HepG2 (cell line): Measurements from ENCODE around the gene FALEC. TPM values are rescaled to one million over a fixed set of nuclear protein-coding genes. Genes with fewer than 3 reads are reported as not detected.

ENCODE experiments used
- ATAC-seq: fragments of 200-7000 bp; cut with Tn5 transposase; 3 replicates; pipeline ENCODE4 v1.9.1; 2020; ENCODE audit warnings: mild to moderate bottlenecking, moderate library complexity
- BruUV-seq: library from RNA; stranded (reverse); fragments of 400-500 nt; replicated peaks from 2 replicates; lab custom pipeline; 2021; lab: Mats Ljungman, UMichigan
- CTCF ChIA-PET: fragments of 300-600 bp; formaldehyde crosslinking; extraction: SDS; loops from one replicate; lab custom pipeline; 2021; ENCODE audit warnings: low total read pairs, inconsistent platforms, low intra/inter-chr PET ratio; lab: Yijun Ruan, JAX
- POLR2A ChIA-PET: fragments of 350-600 bp; sonication (Branson Sonifier 250); formaldehyde crosslinking; loops from one replicate; lab custom pipeline; 2020; ENCODE audit warnings: antibody characterized with exemption, inconsistent platforms; lab: Yijun Ruan, JAX
- DNase-seq: peaks from one replicate; pipeline ENCODE4 v3.0.0-alpha.2; 2015; ENCODE audit warnings: low spot score
- FAIRE-seq: peaks from 3 replicates; lab custom pipeline; 2011; peaks lifted over from hg19 to GRCh38; lab: Jason Lieb, UNC
- H2AFZ ChIP-seq: one replicate; pipeline ENCODE4 v1.6.1; 2011; ENCODE audit warnings: low read length, inconsistent platforms
- H3K27ac ChIP-seq: fragments of 300-600 bp; 3 replicates; pipeline ENCODE4 v1.8.0; 2011; ENCODE audit warnings: mixed run types, mild to moderate bottlenecking, mixed read lengths, low read length, inconsistent platforms; ENCODE audit not compliant: insufficient read depth; ENCODE audit errors: extremely low read length
- H3K27me3 ChIP-seq, 2 experiments: fragments of 200-600 bp in 1 of 2; 2 replicates in 1 of 2; 3 replicates in 1 of 2; pipeline versions ENCODE4 v1.6.0 to v1.8.0; 2011; ENCODE audit warnings: low read length in 2 of 2, mild to moderate bottlenecking in 2 of 2, moderate library complexity in 2 of 2, inconsistent platforms in 1 of 2; ENCODE audit not compliant: insufficient read depth in 2 of 2, control insufficient read depth in 1 of 2
- H3K36me3 ChIP-seq, 2 experiments: fragments of 200-600 bp in 1 of 2; replicated peaks in 1 of 2; 2 replicates in 1 of 2; 3 replicates in 1 of 2; pipeline versions ENCODE4 v1.5.1 to v1.8.0; 2011; ENCODE audit warnings: low read length in 2 of 2, inconsistent platforms in 1 of 2; ENCODE audit not compliant: insufficient read depth in 2 of 2, control insufficient read depth in 1 of 2
- H3K4me1 ChIP-seq: 2 replicates; pipeline ENCODE4 v1.5.1; 2012; ENCODE audit warnings: low read length, inconsistent platforms; ENCODE audit not compliant: insufficient read depth
- H3K4me2 ChIP-seq: 2 replicates; pipeline ENCODE4 v1.6.0; 2011; ENCODE audit warnings: low read depth, low read length, inconsistent platforms
- H3K4me3 ChIP-seq, 3 experiments: fragments of 200-600 bp in 1 of 3; sonication (generic), shearing (Covaris generic) in 1 of 3; replicated peaks in 1 of 3; 2 replicates each; pipeline ENCODE4 v1.5.1; 2011 to 2016; ENCODE audit warnings: low read length in 3 of 3, inconsistent platforms in 2 of 3, low read depth in 2 of 3, mild to moderate bottlenecking in 2 of 3, control low read depth in 1 of 3, mixed read lengths in 1 of 3; ENCODE audit not compliant: insufficient read depth in 1 of 3
- H3K79me2 ChIP-seq: one replicate; pipeline ENCODE4 v1.6.1; 2011; ENCODE audit warnings: low read length, inconsistent platforms; ENCODE audit not compliant: insufficient read depth
- H3K9ac ChIP-seq: 2 replicates; pipeline ENCODE4 v1.6.0; 2011; ENCODE audit warnings: mild to moderate bottlenecking, low read depth, low read length, inconsistent platforms; ENCODE audit not compliant: insufficient read depth
- H3K9me3 ChIP-seq: 2 replicates; pipeline ENCODE4 v1.5.1; 2012; ENCODE audit warnings: mild to moderate bottlenecking, low read length
- H4K20me1 ChIP-seq: 2 replicates; pipeline ENCODE4 v1.6.0; 2011; ENCODE audit warnings: inconsistent platforms, mild to moderate bottlenecking, low read length, moderate library complexity; ENCODE audit not compliant: insufficient read depth
- BRD4 ChIP-seq: sonication (generic); formaldehyde crosslinking; IDR thresholded peaks from 2 replicates; pipeline ENCODE4 v1.4.0; 2020; ENCODE audit warnings: missing genetic modification reagents
- BRF2 ChIP-seq: sonication (generic); formaldehyde crosslinking; IDR thresholded peaks from 2 replicates; pipeline ENCODE4 v1.8.1; 2022; ENCODE audit warnings: mild to moderate bottlenecking, missing genetic modification reagents
- IRF1 ChIP-seq: sonication (generic); formaldehyde crosslinking; IDR thresholded peaks from 2 replicates; pipeline ENCODE4 v1.4.0; 2020; ENCODE audit warnings: low read depth, mild to moderate bottlenecking, missing genetic modification reagents
- ISX ChIP-seq: sonication (generic); formaldehyde crosslinking; conservative IDR thresholded peaks from 2 replicates; pipeline ENCODE4 v1.5.0; 2020; ENCODE audit warnings: missing genetic modification reagents
- NFATC3 ChIP-seq: sonication (generic); formaldehyde crosslinking; IDR thresholded peaks from 2 replicates; pipeline ENCODE4 v1.5.1; 2020; ENCODE audit warnings: mild to moderate bottlenecking, missing genetic modification reagents
- NR0B2 ChIP-seq: sonication (generic); formaldehyde crosslinking; IDR thresholded peaks from 2 replicates; pipeline ENCODE4 v1.4.0; 2020; ENCODE audit warnings: mild to moderate bottlenecking, missing genetic modification reagents
- PREB ChIP-seq: sonication (generic); formaldehyde crosslinking; IDR thresholded peaks from 2 replicates; pipeline ENCODE4 v1.4.0; 2020; ENCODE audit warnings: missing genetic modification reagents
- ZBTB25 ChIP-seq: IDR thresholded peaks from 2 replicates; pipeline ENCODE4 v1.6.1; 2018; ENCODE audit warnings: missing genetic modification reagents
- ZBTB34 ChIP-seq: sonication (generic); formaldehyde crosslinking; IDR thresholded peaks from 2 replicates; pipeline ENCODE4 v1.8.0; 2022; ENCODE audit warnings: mild to moderate bottlenecking, missing genetic modification reagents
- ZC3H4 ChIP-seq: sonication (generic); formaldehyde crosslinking; IDR thresholded peaks from 2 replicates; pipeline ENCODE4 v1.4.0; 2020; ENCODE audit warnings: missing genetic modification reagents, borderline replicate concordance
- ZNF510 ChIP-seq: sonication (generic); formaldehyde crosslinking; IDR thresholded peaks from 2 replicates; pipeline ENCODE4 v1.4.0; 2020; ENCODE audit warnings: low read depth, mild to moderate bottlenecking, missing genetic modification reagents
- ZNF883 ChIP-seq: sonication (generic); formaldehyde crosslinking; IDR thresholded peaks from 2 replicates; pipeline ENCODE4 v1.5.1; 2020; ENCODE audit warnings: mild to moderate bottlenecking, missing genetic modification reagents; ENCODE audit errors: not compliant biosample characterization
- WGBS: methylation state at CpG from one replicate; pipeline ENCODE4 v1.1.6; 2017; ENCODE audit warnings: low lambda C conversion rate; 5-methylcytosine and 5-hydroxymethylcytosine counted together
- in situ Hi-C: cut with HindIII; loops from 2 replicates; pipeline ENCODE4 v1.10.0; 2017; ENCODE audit warnings: low pct_unique_long_range_greater_than_20kb; ENCODE audit not compliant: extremely low pct_ligation_motif_present
- intact Hi-C: fragments of 100-400 bp; cut with micrococcal nuclease; formaldehyde crosslinking; loops from one replicate; pipeline ENCODE4 v1.10.0; 2022; ENCODE audit not compliant: unreplicated experiment
- polyA plus RNA-seq, 8 experiments: library from polyadenylated mRNA; depleted of rRNA in 3 of 8; stranded (reverse) in 7 of 8; unstranded in 1 of 8; fragments of >200 nt; fragmentation: Illumina TruSeq in 4 of 8; extraction: Trizol in 4 of 8; gene quantifications; 2 replicates each; pipeline versions ENCODE4 v1.2.1 to v1.2.3, GENCODE V29; 2011 to 2016; ENCODE audit warnings: low read depth in 4 of 8, missing spikeins in 1 of 8, mixed read lengths in 1 of 8; ENCODE audit not compliant: insufficient read depth in 1 of 8
- total RNA-seq, 5 experiments: library from RNA; depleted of rRNA; stranded (reverse); fragments of >200 nt; fragmentation: Illumina TruSeq; extraction: Trizol; gene quantifications; 2 replicates each; pipeline ENCODE4 v1.2.3, GENCODE V29; 2016; ENCODE audit warnings: low read depth in 1 of 5

The FALEC gene
- total and polyA plus RNA-seq, 2 of the 13 experiments (the other 11 are each of a cell fraction or from before 2014, with no cell fraction given) = 0.33 to 0.71 TPM

GRCh38 chr1:150513351-150513791, 2.2 kb upstream of the FALEC start:
- CTCF ChIA-PET = no interaction called here
- Histone ChIP-seq H3K4me2 (no peak overlapping the region), H3K27ac (no peak overlapping the region), H4K20me1 (no peaks in the 10 kb centered on the region), H3K27me3 (no peaks in the 10 kb centered on the region; a peak in 1 of 5 replicates), H2AFZ (no peak overlapping the region), H3K9me3 (no peaks in the 10 kb centered on the region), H3K4me3 (no peak overlapping the region), H3K36me3 (no peaks in the 10 kb centered on the region), H3K79me2 (no peaks in the 10 kb centered on the region), H3K9ac (no peak overlapping the region), H3K4me1 (peaks cover 32% of the 10 kb centered on the region)
- TF ChIP-seq ISX (CRISPR knock-in tag) (no peak), NR0B2 (CRISPR knock-in tag) (no peak), ZBTB25 (CRISPR knock-in tag) (no peak), PREB (no peak), IRF1 (no peak), ZBTB34 (CRISPR knock-in tag) (no peak), NFATC3 (no peak), ZC3H4 (CRISPR knock-in tag) (no peak), ZNF510 (CRISPR knock-in tag) (no peak), BRF2 (CRISPR knock-in tag) (no peak), ZNF883 (no peak), BRD4 (CRISPR knock-in tag) (no peak)
- in situ Hi-C loops (no loop called here), intact Hi-C loops (no loop called here)
- FAIRE-seq (no peak), DNase-seq (no peak), ATAC-seq (no peak)
- 88% methylated on average over 7 of the region's 7 CpGs for WGBS
- no TSS peak for BruUV-seq
- POLR2A ChIA-PET = interaction anchor here (1.0 kb wide), 1 partner anchor 26 kb away, joined by 3 read pairs; the partner anchor contains the start of gene TARS2
